IPS-20b (cell line): ENCODE results near the gene PLD1.

Experiments
- H3K27ac ChIP-seq: one replicate; pipeline ENCODE4 v1.5.1; 2013; ENCODE audit warnings: low read length
- H3K27me3 ChIP-seq: 2 replicates; pipeline ENCODE4 v1.6.1; 2013; ENCODE audit warnings: mild to moderate bottlenecking, low read length, inconsistent platforms; ENCODE audit not compliant: insufficient read depth
- H3K36me3 ChIP-seq: 2 replicates; pipeline ENCODE4 v1.6.1; 2013; ENCODE audit warnings: low read depth, mild to moderate bottlenecking, inconsistent platforms, low read length, moderate library complexity; ENCODE audit not compliant: insufficient read depth
- H3K4me1 ChIP-seq: 2 replicates; pipeline ENCODE4 v1.6.1; 2013; ENCODE audit warnings: mild to moderate bottlenecking, control low read depth, inconsistent platforms, low read length, moderate library complexity; ENCODE audit not compliant: insufficient read depth
- H3K4me3 ChIP-seq: 2 replicates; pipeline ENCODE4 v1.5.1; 2013; ENCODE audit warnings: mild to moderate bottlenecking, low read length, inconsistent platforms
- H3K9ac ChIP-seq: 2 replicates; pipeline ENCODE4 v1.6.1; 2013; ENCODE audit warnings: low read depth, mild to moderate bottlenecking, inconsistent platforms, low read length, moderate library complexity
- H3K9me3 ChIP-seq: 2 replicates; pipeline ENCODE4 v1.6.1; 2013; ENCODE audit warnings: mild to moderate bottlenecking, low read depth, low read length, inconsistent platforms; ENCODE audit not compliant: insufficient read depth

The PLD1 gene

GRCh38 chr3:171845481-171846284, 35.4 kb upstream of the PLD1 start:
- no peak overlapping the region for H3K9ac ChIP-seq
- no peak overlapping the region for H3K4me3 ChIP-seq
- H3K36me3 ChIP-seq = no peaks in the 10 kb centered on the region
- H3K27ac ChIP-seq = no peak overlapping the region
- H3K27me3 ChIP-seq = no peaks in the 10 kb centered on the region
- peaks cover 7% of the 10 kb centered on the region; the same call in 1 of the 2 replicates for H3K4me1 ChIP-seq
- no peaks in the 10 kb centered on the region for H3K9me3 ChIP-seq

GRCh38 chr3:171844873-171845272, 34.6 kb upstream of the PLD1 start:
- Histone ChIP-seq H3K27ac (no peak overlapping the region), H3K36me3 (no peaks in the 10 kb centered on the region), H3K4me1 (peaks cover 7% of the 10 kb centered on the region; the same call in 1 of the 2 replicates), H3K9me3 (no peaks in the 10 kb centered on the region), H3K4me3 (no peak overlapping the region), H3K9ac (no peak overlapping the region), H3K27me3 (no peaks in the 10 kb centered on the region)

- Histone ChIP-seq H3K4me3 (no peak within 1 kb of the TSS), H3K4me1 (peaks cover 15% of the 10 kb centered on the region; the same call in 1 of the 2 replicates), H3K36me3 (no peaks in the 10 kb centered on the region), H3K9ac (no peak within 1 kb of the TSS), H3K27me3 (no peaks in the 10 kb centered on the region), H3K27ac (no peak within 1 kb of the TSS), H3K9me3 (no peaks in the 10 kb centered on the region)
Measured at GRCh38 chr3:171842864-171843518, 32.7 kb upstream of the PLD1 start, which contains the start of gene TMEM212. TMEM212 (plus strand) TSS chr3:171843349; CDS start chr3:171843384, 35 bp downstream.

GRCh38 chr3:171841620-171842000, 31.3 kb upstream of the PLD1 start:
- Histone ChIP-seq H3K9me3 (no peaks in the 10 kb centered on the region), H3K9ac (no peak overlapping the region)

GRCh38 chr3:171840811-171841619, 30.7 kb upstream of the PLD1 start:
- no peaks in the 10 kb centered on the region for H3K9me3 ChIP-seq
- H3K27me3 ChIP-seq = no peaks in the 10 kb centered on the region
- no peak overlapping the region for H3K9ac ChIP-seq
- H3K36me3 ChIP-seq = no peaks in the 10 kb centered on the region
- H3K27ac ChIP-seq = no peak overlapping the region
- no peak overlapping the region for H3K4me3 ChIP-seq
- H3K4me1 ChIP-seq = peaks cover 16% of the 10 kb centered on the region; the same call in 1 of the 2 replicates

More at GRCh38 chr3:171841620-171842000, 31.3 kb upstream of the PLD1 start:
- no peaks in the 10 kb centered on the region for H3K27me3 ChIP-seq
- no peak overlapping the region for H3K4me3 ChIP-seq
- H3K4me1 ChIP-seq = peaks cover 16% of the 10 kb centered on the region; the same call in 1 of the 2 replicates
- no peaks in the 10 kb centered on the region for H3K36me3 ChIP-seq
- H3K27ac ChIP-seq = no peak overlapping the region

- Histone ChIP-seq H3K36me3 (no peaks in the 10 kb centered on the region), H3K27me3 (no peaks in the 10 kb centered on the region), H3K27ac (no peak overlapping the region), H3K9ac (no peak overlapping the region), H3K9me3 (no peaks in the 10 kb centered on the region), H3K4me3 (no peak overlapping the region), H3K4me1 (peaks cover 16% of the 10 kb centered on the region; the same call in 1 of the 2 replicates)
Measured at GRCh38 chr3:171840445-171840810, 30.1 kb upstream of the PLD1 start.

GRCh38 chr3:171839270-171839669, 29.0 kb upstream of the PLD1 start:
- H3K4me1 ChIP-seq = peaks cover 16% of the 10 kb centered on the region; the same call in 1 of the 2 replicates
- H3K27me3 ChIP-seq = no peaks in the 10 kb centered on the region
- H3K36me3 ChIP-seq = no peaks in the 10 kb centered on the region
- no peaks in the 10 kb centered on the region for H3K9me3 ChIP-seq
- H3K27ac ChIP-seq = no peak overlapping the region
- H3K4me3 ChIP-seq = no peak overlapping the region
- no peak overlapping the region for H3K9ac ChIP-seq

GRCh38 chr3:171838218-171838720, 28.0 kb upstream of the PLD1 start:
- H3K27me3 ChIP-seq = no peaks in the 10 kb centered on the region
- H3K9ac ChIP-seq = peak overlapping the region; percentile 33; the same call in 1 of the 2 replicates
- no peaks in the 10 kb centered on the region for H3K36me3 ChIP-seq
- H3K27ac ChIP-seq = peak overlapping the region; percentile 37
- no peak overlapping the region for H3K4me3 ChIP-seq
- H3K9me3 ChIP-seq = no peaks in the 10 kb centered on the region
- H3K4me1 ChIP-seq = peaks cover 14% of the 10 kb centered on the region; the same call in 1 of the 2 replicates

- Histone ChIP-seq H3K9me3 (no peaks in the 10 kb centered on the region), H3K4me1 (peaks cover 9% of the 10 kb centered on the region; the same call in 1 of the 2 replicates), H3K4me3 (no peak overlapping the region), H3K36me3 (no peaks in the 10 kb centered on the region), H3K27me3 (no peaks in the 10 kb centered on the region), H3K27ac (peak overlapping the region; percentile 37), H3K9ac (peak overlapping the region; percentile 33; the same call in 1 of the 2 replicates)
Measured at GRCh38 chr3:171837698-171838097, 27.4 kb upstream of the PLD1 start.

GRCh38 chr3:171836855-171837254, 26.6 kb upstream of the PLD1 start:
- Histone ChIP-seq H3K9me3 (no peaks in the 10 kb centered on the region), H3K36me3 (no peaks in the 10 kb centered on the region), H3K4me1 (peaks cover 8% of the 10 kb centered on the region; the same call in 1 of the 2 replicates), H3K4me3 (no peak overlapping the region), H3K27ac (no peak overlapping the region), H3K27me3 (no peaks in the 10 kb centered on the region), H3K9ac (no peak overlapping the region)

GRCh38 chr3:171835613-171836012, 25.3 kb upstream of the PLD1 start:
- H3K27ac ChIP-seq = no peak overlapping the region
- no peaks in the 10 kb centered on the region for H3K27me3 ChIP-seq
- H3K4me1 ChIP-seq = peaks cover 8% of the 10 kb centered on the region; the same call in 1 of the 2 replicates
- no peaks in the 10 kb centered on the region for H3K36me3 ChIP-seq
- H3K9me3 ChIP-seq = no peaks in the 10 kb centered on the region
- H3K9ac ChIP-seq = no peak overlapping the region
- no peak overlapping the region for H3K4me3 ChIP-seq
